AG04450 (cell line): ENCODE measurements around the gene MRPS12. TPM values are rescaled to one million over a fixed set of nuclear protein-coding genes. Genes with fewer than 3 reads are reported as not detected.
A peak's percentile ranks its signal among the peaks of the same experiment; 100 is the strongest.
"Not testable (repeated sequence)": the region's sequence is repeated elsewhere in the genome, so short reads cannot be mapped to it uniquely, and the experiment has no call there.

Source experiments
- CTCF ChIA-PET: fragments of 300-600, 350-600 bp; formaldehyde crosslinking; extraction: SDS; loops from one replicate; lab custom pipeline; 2022; ENCODE audit warnings: antibody characterized with exemption, inconsistent platforms; lab: Charles Lee
- POLR2A ChIA-PET: fragments of 350-600 bp; formaldehyde crosslinking; extraction: SDS; loops from one replicate; lab custom pipeline; 2021; ENCODE audit warnings: antibody characterized with exemption, inconsistent platforms; lab: Yijun Ruan, JAX
- DNase-seq: peaks from one replicate; pipeline ENCODE4 v3.0.0-alpha.2; 2011; ENCODE audit warnings: low read depth, low spot score
- H3K27ac ChIP-seq: one replicate; pipeline ENCODE4 v1.5.1; 2012; ENCODE audit warnings: low read depth, low read length, control low read depth
- H3K27me3 ChIP-seq: one replicate; pipeline ENCODE4 v1.6.0; 2012; ENCODE audit warnings: low read length; ENCODE audit not compliant: control insufficient read depth, insufficient read depth
- H3K4me3 ChIP-seq: 2 replicates; pipeline ENCODE4 v1.5.1; 2011; ENCODE audit warnings: mild to moderate bottlenecking, low read depth, low read length, control low read depth
- H3K9me3 ChIP-seq: 2 replicates; pipeline ENCODE4 v1.5.1; 2012; ENCODE audit warnings: low read length; ENCODE audit not compliant: control insufficient read depth, insufficient read depth
- CTCF ChIP-seq: IDR thresholded peaks from 2 replicates; pipeline ENCODE4 v1.5.1; 2011; ENCODE audit warnings: low read depth, low read length, control low read depth, inconsistent platforms
- polyA minus RNA-seq: library from RNA; depleted of rRNA, polyadenylated mRNA; stranded (reverse); fragments of >200 nt; gene quantifications from 2 replicates; pipeline ENCODE4 v1.2.3, GENCODE V29; 2011; rRNA and poly(A)+ RNA removed
- polyA plus RNA-seq: library from polyadenylated mRNA; depleted of rRNA; stranded (reverse); fragments of >200 nt; gene quantifications from 2 replicates; pipeline ENCODE4 v1.2.3, GENCODE V29; 2011; rRNA removed

Gene MRPS12
- polyA plus RNA-seq (19.7 and 28.3 TPM in 2 replicates), polyA minus RNA-seq (6.9 and 7.5 TPM in 2 replicates)

GRCh38 chr19:38930776-38931520 is at the start of gene MRPS12:
MRPS12 (plus strand) TSS chr19:38930944; CDS start chr19:38931295, 351 bp downstream.
- Histone ChIP-seq H3K4me3 (peak within 1 kb of the TSS; percentile 99), H3K9me3 (peaks cover 10% of the 10 kb centered on the region), H3K27ac (peak within 1 kb of the TSS; percentile 86), H3K27me3 (no peaks in the 10 kb centered on the region)
- DNase-seq: peak; percentile 99
- TF ChIP-seq CTCF: no peak
- ChIA-PET CTCF (interaction anchor here (0.5 to 2.9 kb wide), 49 partner anchors 8 to 696 kb away, joined by 3 to 23 read pairs (median 4); partner anchors contain the start of genes ACTN4, CAPN12, FAM98C and FBXO17), POLR2A (interaction anchor here (1.0 to 1.9 kb wide), 7 partner anchors 9 to 312 kb away, joined by 4 to 8 read pairs (median 6); partner anchors contain the start of genes ACTN4, EIF3K, HNRNPL and NFKBIB)

- no peak for DNase-seq
- H3K4me3 ChIP-seq: no peak overlapping the region
- TF ChIP-seq CTCF: no peak
- no peak overlapping the region for H3K27ac ChIP-seq
- ChIA-PET CTCF (no interaction called here), POLR2A (no interaction called here)
- no peaks in the 10 kb centered on the region for H3K27me3 ChIP-seq
- no peaks in the 10 kb centered on the region for H3K9me3 ChIP-seq
Measured at GRCh38 chr19:38883286-38883685, 47.5 kb upstream of the MRPS12 start.

- H3K9me3 ChIP-seq, H3K27ac ChIP-seq, DNase-seq, H3K4me3 ChIP-seq, H3K27me3 ChIP-seq, POLR2A ChIA-PET: not testable (repeated sequence)
- CTCF ChIA-PET: interaction anchor here (0.8 kb wide), 1 partner anchor 15 kb away, joined by 3 read pairs; no protein-coding TSS in a partner anchor
Measured at GRCh38 chr19:38884691-38885090, 46.1 kb upstream of the MRPS12 start.

GRCh38 chr19:38888876-38889275 is 41.9 kb upstream of the MRPS12 start:
- Histone ChIP-seq H3K27me3 (no peaks in the 10 kb centered on the region), H3K27ac (no peak overlapping the region), H3K4me3 (no peak overlapping the region), H3K9me3 (no peaks in the 10 kb centered on the region)
- ChIA-PET POLR2A (no interaction called here), CTCF (interaction anchor here (1.3 to 1.4 kb wide), 2 partner anchors 13 to 254 kb away, joined by 3 to 5 read pairs; no protein-coding TSS in a partner anchor)
- no peak for TF ChIP-seq CTCF
- DNase-seq: no peak

- no peak for DNase-seq
- POLR2A ChIA-PET: interaction anchor here (0.7 kb wide), 1 partner anchor 680 kb away, joined by 7 read pairs; no protein-coding TSS in a partner anchor
- H3K4me3 ChIP-seq: no peak overlapping the region
Measured at GRCh38 chr19:38889803-38890202, 40.9 kb upstream of the MRPS12 start.

More at GRCh38 chr19:38889803-38890202, 40.9 kb upstream of the MRPS12 start:
- no peaks in the 10 kb centered on the region for H3K27me3 ChIP-seq
- TF ChIP-seq CTCF: no peak
- no peaks in the 10 kb centered on the region for H3K9me3 ChIP-seq
- H3K27ac ChIP-seq: no peak overlapping the region
- CTCF ChIA-PET: no interaction called here
